SK-N-MC (cell line): ENCODE data around the gene CDH23.

Source experiments
- EZH2 ChIP-seq: fragments of 200-600 bp; sonication (generic); IDR thresholded peaks from one replicate; pipeline ENCODE4 v1.6.1; 2017; ENCODE audit warnings: antibody characterized with exemption
- POLR2AphosphoS5 ChIP-seq: IDR thresholded peaks from 2 replicates; pipeline ENCODE4 v1.6.1; 2012; ENCODE audit warnings: mild to moderate bottlenecking, low read depth, low read length, borderline replicate concordance

GRCh38 chr10:71727738-71728737 lies 331.3 kb downstream of the CDH23 start:
- TF ChIP-seq POLR2AphosphoS5 (no peak), EZH2 (no peak)
